HG02759 (cell line): ENCODE measurements around the gene DDIT4.
A peak's percentile ranks its signal among the peaks of the same experiment; 100 is the strongest.
"Not testable (repeated sequence)": the region's sequence is repeated elsewhere in the genome, so short reads cannot be mapped to it uniquely, and the experiment has no call there.

ENCODE experiments used
- ATAC-seq: cut with Tn5 transposase; IDR thresholded peaks from one replicate; pipeline ENCODE4 v1.9.1; 2021; ENCODE audit warnings: mild to moderate bottlenecking, moderate library complexity; ENCODE audit not compliant: unreplicated experiment

DDIT4 gene

DNA sequence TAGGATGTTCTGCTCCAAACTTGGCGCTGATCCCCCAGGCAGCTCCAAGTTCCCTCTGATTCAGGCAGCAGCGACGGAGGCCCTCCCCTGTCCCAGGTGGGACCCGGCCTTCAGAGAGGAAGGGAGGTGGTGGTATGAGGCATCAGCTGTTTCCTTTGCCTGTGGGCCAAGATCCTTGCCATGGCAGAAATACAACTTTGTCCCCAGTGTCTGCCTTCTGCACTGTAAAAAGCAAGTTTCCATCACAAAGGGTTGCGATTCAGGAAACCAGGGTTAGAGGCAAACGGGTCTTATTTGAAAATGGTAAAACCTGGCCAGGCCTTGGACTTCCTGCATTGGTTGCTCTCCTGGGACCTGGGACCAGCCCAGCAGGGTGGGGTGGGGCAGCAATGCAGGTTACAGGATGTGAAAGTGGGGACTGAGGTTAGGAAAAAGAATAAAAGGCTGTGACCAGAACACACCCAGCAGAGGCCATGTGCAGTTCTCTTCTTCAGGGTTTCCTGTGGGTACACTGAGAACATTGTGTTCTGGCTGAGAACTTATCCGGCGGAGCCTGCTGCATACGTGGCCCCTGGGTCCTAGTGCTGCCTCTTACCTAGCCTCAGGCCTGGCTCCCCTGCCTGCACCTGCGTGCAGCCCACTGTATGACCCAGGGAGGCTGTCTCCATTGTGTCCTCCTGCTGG, 25.1 kb upstream of the DDIT4 start:
- ATAC-seq = peak; percentile 81

DNA sequence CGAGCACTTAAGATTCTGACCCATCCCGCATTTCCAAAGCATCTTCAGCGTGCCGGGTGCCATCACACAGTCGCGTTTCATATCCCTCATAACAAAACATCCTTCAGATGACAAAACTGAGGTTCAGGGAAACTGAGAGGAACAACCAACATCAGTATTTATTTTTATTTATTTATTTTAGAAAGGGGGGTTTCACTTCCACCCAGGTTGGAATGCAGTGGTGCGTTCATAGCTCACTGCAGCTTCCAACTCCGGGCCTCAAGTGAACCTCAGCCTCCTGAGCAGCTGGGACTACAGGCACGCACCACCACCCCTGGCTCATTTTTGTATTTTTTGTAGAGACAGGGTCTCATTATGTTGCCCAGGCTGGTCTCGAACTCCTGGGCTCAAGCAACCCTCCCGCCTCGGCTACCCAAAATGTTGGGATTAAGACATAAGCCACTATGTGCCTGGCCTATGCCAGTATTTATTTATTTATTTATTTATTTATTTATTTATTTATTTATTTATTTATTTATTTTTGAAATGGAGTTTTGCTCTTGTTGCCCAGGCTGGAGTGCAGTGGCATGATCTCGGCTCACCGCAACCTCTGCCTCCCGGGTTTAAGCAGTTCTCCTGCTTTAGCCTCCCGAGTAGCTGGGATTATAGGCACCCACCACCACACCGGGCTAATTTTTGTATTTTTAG, 24.4 kb upstream of the DDIT4 start:
- ATAC-seq = not testable (repeated sequence)

DNA sequence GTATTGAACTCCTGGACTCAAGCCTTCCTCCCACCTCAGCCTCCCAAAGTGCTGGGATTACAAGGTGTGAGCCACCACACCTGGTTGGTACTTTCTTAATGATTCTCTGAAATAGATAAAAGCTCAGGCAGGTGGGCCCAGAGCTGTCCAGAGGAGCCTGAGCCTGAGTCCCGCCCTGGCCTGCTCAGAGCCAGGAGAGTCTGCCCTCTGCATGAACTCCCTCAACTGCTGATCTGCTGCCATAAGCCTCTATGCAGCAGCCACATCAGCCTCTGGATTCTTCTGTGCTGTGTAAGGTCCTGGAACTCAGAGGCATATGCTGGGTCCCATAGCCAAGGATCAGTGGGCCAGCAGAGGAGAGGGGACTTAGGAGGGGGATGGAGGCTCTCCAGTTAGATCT, 23.1 kb upstream of the DDIT4 start:
- no peak for ATAC-seq

DNA sequence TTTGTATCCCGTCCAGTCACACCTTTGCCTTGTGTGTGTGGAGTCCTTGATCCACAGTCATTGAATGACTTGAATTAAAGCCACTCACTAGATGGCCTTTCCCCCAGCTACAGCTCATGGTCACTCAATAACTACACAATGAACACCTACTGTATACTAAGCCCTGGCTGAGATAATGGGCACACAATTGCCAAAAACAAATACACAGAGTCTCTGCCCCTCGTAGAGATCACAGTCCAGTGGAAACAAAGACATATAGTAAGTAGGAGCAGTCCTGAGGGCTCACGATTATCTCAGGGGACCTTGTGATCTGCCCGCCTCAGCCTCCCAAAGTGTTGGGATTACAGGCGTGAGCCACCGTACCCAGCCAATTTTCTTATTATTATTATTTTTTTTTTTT, 22.1 kb upstream of the DDIT4 start:
- no peak for ATAC-seq

DNA sequence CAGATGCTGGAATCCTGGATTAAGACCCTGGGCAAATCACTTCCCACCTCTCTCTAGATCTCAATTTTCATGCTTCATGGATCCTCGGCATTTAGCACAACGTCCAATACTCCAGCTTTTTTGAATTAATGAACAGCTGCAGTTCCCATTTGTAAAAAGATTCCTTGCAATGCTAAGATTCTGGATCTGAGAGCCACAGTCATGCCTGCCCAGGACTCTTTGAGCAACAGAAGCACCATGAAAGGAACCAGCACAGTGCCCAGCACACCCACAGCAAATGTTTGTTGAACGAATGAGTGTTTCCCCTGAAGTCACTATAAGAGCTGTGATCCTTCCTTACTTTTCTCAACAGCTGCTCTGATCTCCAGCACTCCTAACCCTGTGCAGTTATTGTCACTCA, 20.8 kb upstream of the DDIT4 start:
- ATAC-seq = no peak

DNA sequence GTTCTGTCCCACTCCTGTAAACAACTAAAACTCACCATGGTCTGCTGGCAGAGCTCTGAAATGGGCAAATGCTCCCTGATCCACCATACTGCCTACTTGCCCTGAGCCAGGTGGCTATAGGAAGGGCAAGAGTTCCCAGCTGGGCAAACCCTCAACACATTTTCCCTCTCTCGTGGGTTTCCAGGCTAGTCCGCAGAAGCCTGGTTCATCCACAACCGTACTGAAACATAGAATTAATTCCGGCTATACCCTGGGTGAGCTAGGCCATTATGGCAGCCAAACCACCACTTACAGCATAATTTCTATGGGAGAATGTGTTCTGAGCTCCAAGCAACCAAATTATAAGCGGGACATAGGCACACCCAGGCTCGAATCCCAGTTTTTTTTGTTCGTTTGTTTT, 20.1 kb upstream of the DDIT4 start:
- no peak for ATAC-seq

DNA sequence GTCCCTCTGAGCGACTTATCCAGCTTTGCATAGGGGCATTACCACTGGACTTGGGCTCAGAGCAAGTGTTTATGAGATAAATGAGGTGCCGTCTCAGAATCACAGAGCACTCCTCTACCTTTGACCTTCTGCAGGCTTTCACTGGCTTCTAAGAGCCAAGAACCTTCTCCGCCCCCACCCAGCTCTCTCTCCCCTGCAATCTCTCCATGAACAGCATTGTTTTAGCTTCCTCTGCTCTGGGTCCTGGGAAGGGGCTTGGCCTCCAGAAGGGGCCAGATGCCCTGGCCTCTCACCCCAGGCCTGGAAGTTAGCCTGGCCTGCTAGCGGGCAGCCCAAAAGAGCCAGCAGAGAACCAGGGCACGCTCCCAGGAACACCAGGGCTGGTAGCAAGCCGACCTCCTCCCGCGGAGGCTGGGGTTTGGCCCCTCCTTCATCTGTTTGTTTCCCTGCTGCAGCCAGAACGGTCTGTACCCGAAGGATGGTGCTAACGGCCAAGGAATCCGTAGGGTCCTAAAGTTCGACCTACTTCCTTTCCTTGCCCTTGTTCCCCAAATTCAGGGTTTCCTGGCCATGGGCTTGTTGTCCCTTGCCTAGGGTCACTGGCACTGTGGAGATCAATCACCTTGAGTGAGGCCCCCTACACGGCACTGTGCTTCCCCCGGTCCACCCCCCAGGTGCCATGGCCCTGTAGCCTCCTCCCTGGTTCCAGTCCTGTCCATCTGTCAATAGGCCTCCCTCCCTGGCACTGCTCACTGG, 18.7 kb upstream of the DDIT4 start:
- no peak for ATAC-seq

DNA sequence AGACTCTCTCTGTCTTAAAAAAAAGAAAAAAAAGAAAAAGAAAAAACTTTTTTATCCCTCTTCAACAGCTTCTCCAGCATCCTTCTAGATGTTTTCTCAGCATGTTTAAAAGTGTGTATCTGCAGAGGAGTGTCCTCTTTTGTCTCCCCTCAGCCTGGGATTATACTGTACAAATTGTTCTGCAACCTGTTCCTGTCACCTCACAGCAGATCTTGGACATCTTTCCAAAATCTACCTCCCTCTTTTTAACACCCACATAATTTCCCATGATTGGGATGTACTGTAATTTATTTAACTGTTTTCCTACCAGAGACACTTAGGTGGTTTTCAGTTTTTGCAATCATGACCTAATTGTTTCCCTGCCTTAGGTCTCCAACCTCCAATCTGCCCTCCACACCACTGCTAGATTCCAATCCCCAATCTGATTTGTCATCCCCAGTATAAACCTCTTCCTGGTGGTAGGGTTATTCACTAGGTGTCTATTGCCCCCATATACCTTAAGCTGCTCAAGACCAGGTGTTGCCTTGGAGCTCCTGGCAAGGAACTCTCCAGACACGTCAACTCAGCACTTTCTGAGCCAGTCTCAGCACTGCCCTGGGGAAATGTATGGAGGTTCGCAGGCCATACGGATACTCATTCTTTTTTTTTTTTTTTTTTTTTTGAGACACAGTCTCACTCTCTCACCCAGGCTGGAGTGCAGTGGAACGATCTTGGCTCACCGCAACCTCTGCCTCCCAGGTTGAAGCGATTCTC, 17.6 kb upstream of the DDIT4 start:
- no peak for ATAC-seq

DNA sequence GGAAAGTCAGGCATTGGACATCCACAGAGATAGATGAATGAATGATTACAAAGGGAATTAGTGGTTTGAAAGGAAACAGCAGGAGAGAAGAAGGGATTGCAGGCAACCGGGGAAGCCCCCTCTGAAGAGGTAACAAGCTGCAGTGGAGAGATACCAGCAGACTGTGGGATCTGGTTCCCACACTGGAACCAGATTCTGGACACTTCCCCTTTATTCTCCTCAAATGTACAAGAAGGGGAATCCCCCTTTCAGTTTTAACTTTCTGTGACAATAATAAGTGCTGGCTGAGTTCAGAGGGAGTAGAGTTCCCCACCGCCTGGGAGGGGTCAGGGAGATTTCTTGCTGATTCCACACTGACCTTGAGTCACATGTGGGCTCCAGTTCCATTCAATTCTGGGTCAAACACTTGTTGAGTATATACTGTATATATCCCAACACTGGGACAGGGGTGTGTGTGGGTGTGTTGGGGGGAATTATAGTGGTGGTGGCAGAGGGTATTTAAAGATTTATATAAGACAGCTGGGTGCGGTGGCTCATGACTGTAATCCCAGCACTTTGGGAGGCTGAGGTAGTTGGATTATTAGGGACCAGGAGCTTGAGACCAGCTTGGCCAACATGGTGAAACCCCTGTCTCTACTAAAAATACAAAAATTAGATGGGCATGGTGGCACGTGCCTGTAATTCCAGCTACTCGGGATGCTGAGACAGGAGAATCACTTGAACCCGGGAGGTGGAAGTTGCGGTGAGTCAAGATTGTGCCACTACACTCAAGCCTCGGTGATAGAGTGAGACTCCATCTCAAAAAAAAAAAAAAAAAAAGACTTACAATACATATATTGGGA, 16.5 kb upstream of the DDIT4 start:
- no peak for ATAC-seq

DNA sequence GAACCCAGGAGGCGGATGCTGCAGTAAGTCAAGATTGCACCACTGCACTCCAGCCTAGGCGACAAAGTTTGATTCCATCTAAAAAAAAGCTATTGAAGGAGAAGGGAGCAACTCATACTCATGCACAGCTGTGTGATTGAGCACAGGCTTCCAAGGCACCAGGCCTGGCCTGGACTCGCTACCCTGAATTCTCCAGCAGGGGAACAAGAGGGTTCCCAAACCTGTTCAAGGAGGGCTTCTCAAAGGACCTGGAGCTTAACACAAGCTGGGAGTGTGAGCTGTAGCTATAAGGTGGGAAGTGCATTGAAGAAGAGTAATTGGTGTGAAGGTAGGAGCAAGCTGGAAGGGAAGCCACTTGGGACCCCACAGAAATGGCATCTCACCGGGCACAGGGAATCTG, 15.1 kb upstream of the DDIT4 start:
- ATAC-seq = no peak

DNA sequence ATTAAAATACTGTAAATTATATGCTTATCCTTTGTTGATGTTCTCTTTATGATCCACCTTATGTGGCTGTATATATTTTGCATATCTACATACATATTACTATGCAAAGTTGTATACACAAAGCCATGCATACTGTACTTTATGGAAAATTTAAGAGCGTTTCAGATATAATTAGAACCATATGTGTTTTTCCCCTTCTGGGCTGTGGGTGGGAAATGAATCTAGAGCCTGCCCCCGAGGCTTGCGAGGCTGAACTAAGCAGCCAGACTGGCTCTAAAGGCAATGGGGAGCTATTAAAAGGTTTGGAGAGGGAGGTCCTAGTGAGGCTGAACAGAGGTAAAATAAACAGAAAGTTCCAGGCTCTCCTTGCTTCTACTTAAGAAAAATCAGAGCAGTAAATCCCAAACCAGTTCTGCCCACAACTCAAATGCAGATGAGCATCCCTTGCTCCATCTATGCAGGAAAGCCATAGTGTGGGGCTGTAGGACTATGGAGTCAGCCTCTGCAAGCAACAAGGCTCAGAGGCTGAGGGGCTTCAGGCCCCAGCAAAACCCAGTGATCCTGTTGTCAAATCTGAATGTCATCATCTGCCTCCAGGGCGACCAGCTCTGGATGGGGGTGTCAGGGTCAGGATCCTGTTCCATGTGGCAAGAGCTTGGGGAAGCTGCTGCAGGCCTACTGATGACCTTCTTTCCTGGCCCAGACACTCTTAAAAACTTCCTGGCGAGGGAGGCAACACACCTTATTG, 14.1 kb upstream of the DDIT4 start:
- ATAC-seq = no peak

DNA sequence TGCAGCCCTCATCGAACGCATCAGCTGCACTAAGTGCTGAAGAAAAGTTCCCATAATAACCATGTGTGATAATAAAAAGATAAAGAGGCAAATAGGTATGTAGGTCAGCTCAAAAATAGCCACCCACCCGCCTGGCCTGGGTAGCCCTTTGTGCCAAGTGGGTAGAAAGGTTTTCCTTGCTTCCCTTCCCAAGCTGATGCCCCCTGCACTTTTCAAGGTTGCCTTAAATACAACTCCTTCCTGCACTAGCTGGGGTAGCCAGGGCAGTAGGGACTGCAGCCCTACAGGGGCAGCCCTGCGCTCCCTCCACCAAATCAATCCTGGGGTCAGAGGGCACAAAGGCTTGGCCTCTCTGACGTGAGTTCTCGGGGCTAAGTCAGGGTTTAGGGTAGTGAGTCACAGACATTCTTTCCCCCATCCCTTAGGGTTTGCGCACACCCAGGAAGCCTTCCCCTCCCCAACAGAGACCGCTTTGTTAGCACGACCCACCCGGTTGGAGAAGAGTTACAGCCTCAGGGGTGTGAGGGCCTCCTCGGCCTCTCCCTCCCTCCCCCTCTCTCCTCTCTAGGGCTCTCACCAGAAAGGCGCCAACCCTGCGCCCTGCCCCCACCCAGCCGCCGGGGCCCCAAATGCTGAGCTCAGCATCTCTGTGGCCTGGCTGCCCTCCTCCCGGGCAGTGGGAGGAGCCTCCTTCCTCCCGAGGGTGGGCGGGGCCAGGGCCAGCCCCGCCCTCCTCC, 13.3 kb upstream of the DDIT4 start:
- ATAC-seq = peak; percentile 67

DNA sequence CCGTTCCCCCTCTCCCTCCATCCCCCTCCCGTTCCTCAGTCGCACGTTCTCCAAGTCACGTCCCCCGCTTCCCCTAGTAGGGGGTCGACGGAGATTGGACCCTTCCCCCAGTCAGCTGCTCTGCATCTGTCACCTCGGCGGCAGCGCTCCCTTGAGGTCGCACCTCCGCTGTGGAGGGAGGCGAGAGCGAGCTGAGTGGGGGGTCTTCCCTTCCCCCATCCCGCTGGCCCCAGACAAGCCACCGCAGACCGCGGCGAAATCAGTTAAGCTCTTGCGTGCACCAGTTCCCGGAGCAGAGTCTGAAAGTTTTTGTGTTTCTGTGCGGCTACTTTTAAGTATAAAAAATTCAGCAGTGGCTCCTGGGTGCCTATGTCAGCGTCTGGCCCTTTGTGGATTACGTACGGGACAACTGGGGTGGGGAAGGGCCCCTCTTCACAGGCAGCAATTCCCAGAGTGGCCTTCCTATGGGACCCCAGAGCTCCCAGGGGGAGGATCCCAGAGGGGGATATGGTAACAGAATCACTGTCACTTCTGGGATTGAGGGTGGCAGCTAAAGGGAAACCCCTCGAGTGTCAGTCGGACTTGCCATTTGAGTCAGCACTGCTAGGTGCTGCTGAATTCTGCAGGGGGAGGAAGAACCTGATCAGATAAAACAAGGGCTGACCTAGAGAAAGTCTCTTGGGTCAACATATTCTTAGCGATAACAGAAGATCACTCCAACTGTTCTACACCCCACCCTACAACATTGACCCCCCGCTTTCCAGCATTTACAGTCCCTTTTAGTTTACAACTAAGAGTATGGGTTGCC, 12.5 kb upstream of the DDIT4 start:
- peak; percentile 47 for ATAC-seq

DNA sequence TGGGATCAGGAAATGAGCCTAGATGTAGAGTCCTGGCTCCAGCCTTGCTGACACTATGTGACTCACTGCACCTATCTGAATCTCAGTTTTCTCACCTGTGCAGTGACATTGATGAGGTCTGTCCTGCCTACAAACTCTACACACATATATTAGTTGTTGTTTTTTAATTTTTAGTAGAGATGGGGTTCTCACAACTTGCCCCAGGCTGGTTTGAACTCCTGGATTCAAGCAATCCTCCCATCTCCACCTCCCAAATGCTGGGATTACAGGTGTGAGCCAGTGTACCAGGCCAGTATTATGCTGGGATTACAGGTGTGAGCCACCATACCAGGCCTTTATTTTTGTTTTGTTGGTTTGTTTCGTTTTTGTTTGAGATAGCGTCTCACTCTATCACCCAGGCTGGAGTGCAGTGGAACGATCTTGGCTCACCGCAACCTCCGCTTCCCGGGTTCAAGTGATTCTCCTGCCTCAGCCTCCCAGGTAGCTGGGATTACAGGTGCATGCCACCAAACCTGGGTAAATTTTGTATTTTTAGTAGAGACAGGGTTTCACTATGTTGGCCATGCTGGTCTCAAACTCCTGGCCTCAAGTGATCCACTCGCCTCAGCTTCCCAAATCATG, 11.8 kb upstream of the DDIT4 start:
- peak; percentile 13 for ATAC-seq

DNA sequence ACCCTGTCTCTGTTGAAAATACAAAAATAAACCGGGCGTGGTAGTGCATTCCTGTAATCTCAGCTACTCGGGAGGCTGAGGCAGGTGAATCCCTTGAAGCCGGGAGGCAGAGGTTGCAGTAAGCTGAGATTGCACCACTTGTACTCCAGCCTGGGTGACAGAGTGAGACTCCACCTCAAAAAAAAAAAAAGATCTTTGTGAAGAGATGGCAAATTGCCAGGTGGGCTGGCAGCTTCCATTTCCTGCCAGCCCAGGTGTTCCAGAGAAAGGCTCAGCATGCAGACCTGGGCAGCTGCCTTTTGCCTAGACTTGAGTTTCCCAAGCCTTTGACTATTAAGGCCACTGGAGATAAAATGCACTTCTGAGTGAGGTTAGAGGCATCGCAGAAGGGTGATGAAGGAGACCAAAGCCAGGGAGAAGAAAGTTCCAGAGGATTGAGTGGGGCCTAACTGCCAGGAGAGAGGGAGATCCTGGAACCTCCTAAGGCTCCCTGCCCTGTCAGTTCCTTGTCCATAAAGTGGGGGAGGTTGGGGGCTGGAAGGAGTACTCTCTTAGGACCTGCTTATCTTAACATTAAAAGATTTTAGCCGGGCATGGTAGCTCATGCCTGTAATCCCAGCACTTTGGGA, 10.0 kb upstream of the DDIT4 start:
- no peak for ATAC-seq

DNA sequence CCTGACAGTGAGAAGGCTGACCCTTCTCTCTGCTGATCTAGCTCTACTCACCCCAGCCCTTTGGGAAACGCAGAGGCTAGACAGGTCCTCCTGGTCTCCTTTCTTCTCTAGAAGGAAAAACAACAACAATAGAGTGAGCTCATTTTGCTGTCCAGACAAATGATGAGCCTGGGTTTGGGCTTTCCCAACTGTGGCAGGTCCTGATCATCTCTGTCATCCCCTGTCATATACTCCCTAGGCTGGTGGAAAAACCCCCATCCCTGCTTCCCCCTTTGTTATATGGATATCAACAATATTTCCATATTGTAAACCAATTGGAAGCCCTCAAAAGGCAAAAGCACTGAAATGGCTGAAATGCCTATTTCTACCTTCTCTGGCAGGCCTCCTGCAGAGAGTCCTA, 9.2 kb upstream of the DDIT4 start:
- ATAC-seq = no peak

DNA sequence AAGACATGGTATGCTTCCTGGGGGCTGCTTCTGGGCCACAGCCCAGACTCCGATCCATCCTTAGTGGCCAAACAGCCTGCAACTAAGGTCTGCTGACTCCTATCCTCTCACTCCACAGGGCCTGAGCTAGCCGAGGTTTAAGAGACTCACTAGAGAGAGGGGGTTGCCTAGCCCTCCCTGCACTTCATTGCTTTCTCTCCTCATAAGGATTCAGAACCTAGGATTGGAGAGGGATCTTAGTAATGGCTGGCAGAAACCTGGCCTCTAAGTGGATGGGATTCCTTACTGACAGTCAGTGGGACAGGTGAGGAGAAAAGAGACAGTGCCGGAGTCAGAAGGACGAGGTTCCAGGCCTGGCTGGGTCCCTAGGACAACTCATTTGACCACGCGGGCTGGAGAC, 8.2 kb upstream of the DDIT4 start:
- ATAC-seq = no peak
